Loucy (cell line): ENCODE data around the gene ACD.

Source experiments
- H2AFZ ChIP-seq: fragments of 200-600 bp; sonication (generic); 2 replicates; pipeline ENCODE4 v1.6.0; 2016; ENCODE audit warnings: antibody characterized with exemption, mild to moderate bottlenecking, low read length, moderate library complexity
- H3F3A ChIP-seq: fragments of 200-600 bp; 2 replicates; pipeline ENCODE4 v1.6.0; 2016; ENCODE audit warnings: antibody characterized with exemption, low read depth, mild to moderate bottlenecking
- H3K27me3 ChIP-seq: fragments of 200-600 bp; sonication (generic); 2 replicates; pipeline ENCODE4 v1.6.1; 2014; ENCODE audit warnings: low read length, mild to moderate bottlenecking; ENCODE audit not compliant: insufficient read depth, poor library complexity, severe bottlenecking
- H3K36me3 ChIP-seq: fragments of 200-600 bp; sonication (generic); 2 replicates; pipeline ENCODE4 v1.6.1; 2016; ENCODE audit warnings: low read length; ENCODE audit not compliant: insufficient read depth
- H3K4me1 ChIP-seq: fragments of 200-600 bp; sonication (generic); 2 replicates; pipeline ENCODE4 v1.5.1; 2014; ENCODE audit warnings: low read length, mild to moderate bottlenecking; ENCODE audit not compliant: insufficient read depth, poor library complexity, severe bottlenecking
- H3K4me2 ChIP-seq: fragments of 200-600 bp; sonication (generic); 2 replicates; pipeline ENCODE4 v1.6.0; 2014; ENCODE audit warnings: antibody characterized with exemption, low read length, low read depth, mild to moderate bottlenecking; ENCODE audit not compliant: poor library complexity, severe bottlenecking
- H3K4me3 ChIP-seq: fragments of 200-600 bp; sonication (generic); 2 replicates; pipeline ENCODE4 v1.5.1; 2014; ENCODE audit warnings: low read length, mild to moderate bottlenecking, mixed read lengths; ENCODE audit not compliant: poor library complexity, severe bottlenecking
- H3K79me2 ChIP-seq: fragments of 200-600 bp; sonication (generic); 2 replicates; pipeline ENCODE4 v1.6.1; 2014; ENCODE audit warnings: low read length; ENCODE audit not compliant: insufficient read depth
- H3K9ac ChIP-seq: fragments of 200-600 bp; sonication (generic); 2 replicates; pipeline ENCODE4 v1.6.0; 2014; ENCODE audit warnings: mild to moderate bottlenecking, low read depth, low read length, moderate library complexity; ENCODE audit not compliant: poor library complexity, severe bottlenecking
- H3K9me2 ChIP-seq: fragments of 200-600 bp; sonication (generic); replicated peaks from 2 replicates; pipeline ENCODE4 v1.6.1; 2016; ENCODE audit warnings: low read depth, low read length, mixed read lengths
- H3K9me3 ChIP-seq: fragments of 200-600 bp; sonication (generic); 2 replicates; pipeline ENCODE4 v1.6.1; 2014; ENCODE audit warnings: mild to moderate bottlenecking, antibody characterized with exemption, low read length, low read depth; ENCODE audit not compliant: insufficient read depth
- H4K20me1 ChIP-seq: fragments of 200-600 bp; sonication (generic); 2 replicates; pipeline ENCODE4 v1.6.0; 2014; ENCODE audit warnings: antibody characterized with exemption, low read length, mild to moderate bottlenecking; ENCODE audit not compliant: insufficient read depth, poor library complexity, severe bottlenecking
- EZH2phosphoT487 ChIP-seq: fragments of 200-600 bp; IDR thresholded peaks from 2 replicates; pipeline ENCODE4 v1.6.1; 2018; ENCODE audit warnings: antibody characterized with exemption, mild to moderate bottlenecking, moderate library complexity, borderline replicate concordance
- TF ChIP-seq, protein P1 (sequence below): fragments of 200-600 bp; sonication (generic); conservative IDR thresholded peaks from 2 replicates; pipeline ENCODE4 v1.5.1; 2014; ENCODE audit warnings: mild to moderate bottlenecking, antibody characterized with exemption, low read length

Gene ACD

DNA sequence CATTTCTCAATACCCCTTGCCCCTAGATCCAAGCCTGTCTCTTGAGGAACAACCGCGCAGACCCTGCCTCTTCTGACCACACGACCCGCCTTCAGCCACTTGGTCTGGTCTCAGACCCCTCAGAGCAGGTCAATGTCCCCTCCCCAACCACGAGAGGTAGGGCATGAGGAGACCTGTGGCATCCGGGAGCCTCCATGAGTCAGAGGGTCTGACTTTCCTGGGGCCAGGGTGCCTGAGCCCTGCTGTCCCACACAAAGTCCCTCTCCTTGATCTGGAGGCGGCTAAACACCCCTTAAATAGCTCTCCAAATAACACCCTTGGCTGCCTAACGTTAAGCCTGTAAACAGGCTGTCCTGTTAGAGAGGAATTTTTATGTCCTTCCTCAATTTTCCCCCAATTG, 10.0 kb downstream of the ACD start:
- Histone ChIP-seq H3K79me2 (peaks cover 64% of the 10 kb centered on the region), H3K4me2 (peak overlapping the region; percentile 17), H3K9ac (no peak overlapping the region), H3K4me1 (peaks cover 20% of the 10 kb centered on the region), H3K4me3 (no peak overlapping the region), H4K20me1 (peaks cover 23% of the 10 kb centered on the region), H3K27me3 (no peaks in the 10 kb centered on the region), H3K9me2 (no peaks in the 10 kb centered on the region), H3F3A (no peaks in the 10 kb centered on the region), H3K9me3 (no peaks in the 10 kb centered on the region), H2AFZ (no peak overlapping the region), H3K36me3 (peaks cover 48% of the 10 kb centered on the region; the same call in 1 of the 2 replicates)
- no peak for TF ChIP-seq EZH2phosphoT487
- TF ChIP-seq, protein P1, sequence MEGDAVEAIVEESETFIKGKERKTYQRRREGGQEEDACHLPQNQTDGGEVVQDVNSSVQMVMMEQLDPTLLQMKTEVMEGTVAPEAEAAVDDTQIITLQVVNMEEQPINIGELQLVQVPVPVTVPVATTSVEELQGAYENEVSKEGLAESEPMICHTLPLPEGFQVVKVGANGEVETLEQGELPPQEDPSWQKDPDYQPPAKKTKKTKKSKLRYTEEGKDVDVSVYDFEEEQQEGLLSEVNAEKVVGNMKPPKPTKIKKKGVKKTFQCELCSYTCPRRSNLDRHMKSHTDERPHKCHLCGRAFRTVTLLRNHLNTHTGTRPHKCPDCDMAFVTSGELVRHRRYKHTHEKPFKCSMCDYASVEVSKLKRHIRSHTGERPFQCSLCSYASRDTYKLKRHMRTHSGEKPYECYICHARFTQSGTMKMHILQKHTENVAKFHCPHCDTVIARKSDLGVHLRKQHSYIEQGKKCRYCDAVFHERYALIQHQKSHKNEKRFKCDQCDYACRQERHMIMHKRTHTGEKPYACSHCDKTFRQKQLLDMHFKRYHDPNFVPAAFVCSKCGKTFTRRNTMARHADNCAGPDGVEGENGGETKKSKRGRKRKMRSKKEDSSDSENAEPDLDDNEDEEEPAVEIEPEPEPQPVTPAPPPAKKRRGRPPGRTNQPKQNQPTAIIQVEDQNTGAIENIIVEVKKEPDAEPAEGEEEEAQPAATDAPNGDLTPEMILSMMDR = no peak

DNA sequence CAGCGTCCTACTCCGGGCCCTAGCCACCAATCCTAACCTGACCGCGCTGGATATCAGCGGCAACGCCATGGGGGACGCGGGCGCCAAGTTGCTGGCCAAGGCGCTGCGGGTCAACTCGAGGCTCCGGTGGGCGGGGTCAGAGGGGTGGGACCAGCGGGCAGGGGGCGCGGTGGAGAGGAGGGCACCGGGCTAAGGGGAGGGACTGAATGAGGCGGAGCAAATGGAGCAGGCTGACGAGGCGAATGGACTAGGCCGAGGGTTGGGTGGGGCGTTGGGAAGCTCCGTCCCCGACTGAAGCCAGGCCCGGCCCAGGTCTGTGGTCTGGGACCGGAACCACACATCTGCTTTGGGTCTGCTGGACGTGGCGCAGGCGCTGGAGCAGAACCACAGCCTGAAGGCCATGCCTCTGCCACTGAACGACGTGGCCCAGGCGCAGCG, 10.5 kb downstream of the ACD start:
- Histone ChIP-seq H2AFZ (no peak overlapping the region), H3K4me3 (no peak overlapping the region), H3K9me3 (no peaks in the 10 kb centered on the region), H3K79me2 (peaks cover 64% of the 10 kb centered on the region), H3F3A (no peaks in the 10 kb centered on the region), H3K9me2 (no peaks in the 10 kb centered on the region), H3K4me2 (no peak overlapping the region), H3K4me1 (peaks cover 21% of the 10 kb centered on the region), H3K27me3 (no peaks in the 10 kb centered on the region), H3K36me3 (peaks cover 43% of the 10 kb centered on the region; the same call in 1 of the 2 replicates), H4K20me1 (peaks cover 23% of the 10 kb centered on the region), H3K9ac (no peak overlapping the region)
- no peak for TF ChIP-seq EZH2phosphoT487
- TF ChIP-seq, protein P1 = no peak

DNA sequence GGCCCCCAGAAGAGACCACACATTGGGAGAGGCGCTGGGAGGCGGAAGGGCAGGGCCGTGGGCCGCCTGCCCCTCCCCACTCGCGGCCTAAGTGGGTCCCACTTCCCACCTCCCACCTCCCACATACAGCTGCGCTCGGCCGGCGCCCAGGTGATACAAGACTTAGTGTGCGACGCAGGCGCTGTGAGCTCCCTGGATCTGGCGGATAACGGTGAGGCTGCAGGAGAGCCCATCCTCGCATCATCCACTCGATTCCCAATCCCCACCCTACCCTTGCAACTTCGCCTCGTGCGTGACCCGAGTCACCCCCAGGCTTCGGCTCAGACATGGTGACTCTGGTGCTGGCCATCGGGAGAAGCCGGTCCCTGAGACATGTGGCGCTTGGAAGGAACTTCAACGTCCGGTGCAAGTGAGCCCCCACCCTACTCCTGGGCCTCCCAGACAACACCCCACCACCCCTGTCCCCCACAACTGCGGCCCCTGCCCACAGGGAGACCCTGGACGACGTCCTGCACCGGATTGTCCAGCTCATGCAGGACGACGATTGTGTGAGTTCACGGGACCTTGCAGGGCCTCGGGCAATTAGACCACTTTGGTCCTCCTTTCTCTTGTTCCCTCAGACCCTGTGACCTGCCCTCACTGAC, 11.2 kb downstream of the ACD start:
- Histone ChIP-seq H4K20me1 (peaks cover 23% of the 10 kb centered on the region), H3K9me3 (no peaks in the 10 kb centered on the region), H3F3A (no peaks in the 10 kb centered on the region), H2AFZ (no peak overlapping the region), H3K9me2 (no peaks in the 10 kb centered on the region), H3K36me3 (peaks cover 38% of the 10 kb centered on the region; the same call in 1 of the 2 replicates), H3K9ac (no peak overlapping the region), H3K4me1 (peaks cover 24% of the 10 kb centered on the region), H3K4me2 (no peak overlapping the region), H3K27me3 (no peaks in the 10 kb centered on the region), H3K4me3 (no peak overlapping the region), H3K79me2 (peaks cover 64% of the 10 kb centered on the region)
- no peak for TF ChIP-seq EZH2phosphoT487
- TF ChIP-seq, protein P1 = no peak
